Measurements from ENCODE around the gene ENTPD1. TPM values are rescaled to one million over a fixed set of nuclear protein-coding genes. Genes with fewer than 3 reads are reported as not detected.
"Not testable (repeated sequence)": the region's sequence is repeated elsewhere in the genome, so short reads cannot be mapped to it uniquely, and the experiment has no call there.

ENTPD1 gene
- polyA plus RNA-seq, 3 donors = 19.7 to 20.8 (median 20.5) TPM

DNA sequence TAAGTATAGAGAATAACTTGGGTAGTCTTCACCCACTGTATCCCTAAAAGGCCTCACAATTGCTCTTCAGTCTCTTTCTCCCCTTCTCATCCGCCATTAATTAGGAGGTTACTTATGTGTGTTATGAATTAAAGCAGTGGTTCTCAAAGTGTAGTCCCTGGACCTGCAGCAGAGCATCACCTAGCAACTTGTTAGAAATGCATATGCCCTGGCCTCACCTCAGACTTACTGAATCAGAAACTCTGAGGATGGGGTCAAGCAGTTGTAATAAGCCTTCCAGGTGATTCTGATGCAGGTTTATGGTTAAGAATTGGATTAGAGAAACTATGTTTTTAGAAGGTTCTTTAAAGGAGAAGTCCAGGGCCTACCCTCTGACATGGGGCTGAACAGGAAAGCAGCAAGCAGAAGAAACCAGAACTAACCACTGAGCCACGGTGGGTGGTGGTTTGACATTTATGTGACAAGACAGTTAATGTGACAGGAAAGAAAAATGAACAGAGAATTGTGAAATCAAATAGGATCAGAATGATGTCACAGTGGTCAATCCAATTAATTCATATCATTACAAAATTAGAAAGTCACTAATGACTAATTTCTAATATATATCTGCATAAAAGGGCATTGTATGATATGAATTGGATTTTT lies 37.6 kb downstream of the ENTPD1 start:
- no peak for DNase-seq

DNA sequence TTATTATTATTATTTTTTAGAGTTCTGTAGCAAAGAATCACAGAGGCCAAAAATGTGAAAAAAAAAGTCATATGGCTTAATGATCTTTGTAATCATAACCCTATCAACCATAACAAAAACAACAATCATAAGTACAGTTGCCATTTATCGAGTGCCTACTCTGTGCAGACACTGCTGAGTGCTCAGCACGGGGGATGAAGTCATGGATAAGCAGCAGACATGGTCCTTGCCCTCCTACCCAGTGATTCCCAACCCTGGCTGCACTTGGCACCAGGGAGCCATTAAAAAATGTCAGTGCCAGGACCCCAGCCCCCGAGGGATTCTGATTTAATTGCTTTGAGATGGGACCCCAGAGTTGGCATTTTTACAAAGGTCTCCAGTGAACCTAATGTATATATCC lies 38.2 kb downstream of the ENTPD1 start:
- DNase-seq = no peak

DNA sequence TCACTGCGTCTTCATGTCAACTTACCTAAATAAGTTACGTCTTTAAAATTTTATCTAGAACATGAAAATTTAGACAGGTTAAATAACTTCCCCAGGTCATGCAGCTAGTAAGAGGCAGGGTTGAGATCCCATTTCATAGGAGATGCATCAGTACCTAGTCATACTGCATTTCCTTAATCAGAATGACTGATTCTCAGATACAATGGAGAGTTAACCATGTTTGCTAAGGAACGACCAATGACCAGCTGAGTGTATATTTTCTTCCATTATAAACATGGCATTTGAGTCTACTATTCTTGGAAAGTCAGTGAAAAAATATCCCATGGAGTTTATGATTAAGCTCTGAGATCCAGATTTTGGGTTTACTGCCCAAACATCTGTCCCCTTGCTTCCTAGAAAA lies 39.6 kb downstream of the ENTPD1 start:
- DNase-seq = no peak

DNA sequence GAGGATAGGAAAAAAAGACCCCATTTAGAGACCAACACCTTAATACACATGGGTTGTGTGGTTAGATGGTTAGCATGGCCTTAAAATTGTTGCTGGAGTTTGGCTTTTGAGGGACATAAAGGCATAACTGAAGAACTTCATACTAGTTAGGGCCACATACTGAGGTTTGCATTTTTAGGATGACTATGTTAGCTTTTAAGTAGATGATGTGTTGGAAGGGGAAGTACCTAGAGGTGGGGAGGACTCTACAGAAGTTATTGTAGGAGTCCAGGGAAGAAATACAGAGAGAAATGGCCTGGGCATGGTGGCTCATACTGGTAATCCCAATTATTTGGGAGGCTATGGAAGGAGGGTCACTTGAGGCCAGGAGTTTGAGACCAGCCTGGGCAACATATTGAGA lies 40.5 kb downstream of the ENTPD1 start:
- DNase-seq = no peak

DNA sequence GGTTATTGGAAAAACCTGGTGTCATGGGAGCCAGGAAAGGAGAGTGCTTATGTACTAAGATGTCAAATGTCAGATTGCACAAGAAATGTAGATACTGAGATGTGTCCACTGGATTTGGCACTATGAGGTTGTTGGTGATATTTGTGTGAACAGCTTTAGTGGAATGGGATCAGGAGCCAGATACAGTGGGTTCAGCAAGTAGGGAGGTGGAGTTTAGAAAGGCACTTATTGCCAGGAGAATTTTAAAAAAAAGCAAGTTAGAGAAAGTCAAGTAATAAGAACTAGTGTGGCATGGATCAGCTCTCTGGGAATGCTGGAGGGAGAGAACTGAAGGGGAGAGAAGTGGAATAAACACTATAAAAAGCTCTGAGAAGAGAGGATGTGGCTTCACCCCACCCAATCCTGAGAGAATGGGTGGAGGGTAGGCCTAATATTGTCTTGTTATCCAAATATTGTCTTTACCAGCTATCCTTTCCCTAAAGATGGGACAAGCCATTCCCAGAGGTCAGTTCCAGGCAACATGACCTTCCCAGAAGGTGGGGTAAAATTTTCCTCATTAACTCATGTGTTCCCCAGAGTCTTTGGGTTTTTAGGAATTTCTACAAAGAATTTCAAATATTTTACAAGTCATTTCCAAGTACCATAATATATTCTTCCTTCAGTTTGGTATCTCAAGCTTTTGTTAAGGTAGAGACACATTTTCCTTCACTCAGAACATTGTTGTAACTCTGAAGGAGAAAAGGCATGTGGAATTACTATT lies 42.3 kb downstream of the ENTPD1 start:
- DNase-seq = no peak

DNA sequence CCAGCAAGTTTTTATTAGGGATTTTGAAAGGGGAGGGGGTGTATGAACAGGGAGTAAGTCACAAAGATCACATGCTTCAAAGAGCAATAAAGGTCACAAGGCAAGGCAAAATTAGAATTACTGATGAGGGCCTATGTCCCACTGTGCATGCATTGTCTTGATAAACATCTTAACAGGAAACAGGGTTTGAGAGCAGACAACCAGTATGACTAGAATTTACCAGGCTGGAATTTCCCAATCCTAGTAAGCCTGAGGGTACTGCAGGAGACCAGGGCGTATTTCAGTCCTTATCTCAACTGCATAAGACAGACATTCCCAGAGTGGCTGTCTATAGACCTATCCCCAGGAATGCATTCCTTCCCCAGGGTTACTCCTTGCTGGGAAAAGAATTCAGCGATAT lies 44.3 kb downstream of the ENTPD1 start:
- DNase-seq = not testable (repeated sequence)

DNA sequence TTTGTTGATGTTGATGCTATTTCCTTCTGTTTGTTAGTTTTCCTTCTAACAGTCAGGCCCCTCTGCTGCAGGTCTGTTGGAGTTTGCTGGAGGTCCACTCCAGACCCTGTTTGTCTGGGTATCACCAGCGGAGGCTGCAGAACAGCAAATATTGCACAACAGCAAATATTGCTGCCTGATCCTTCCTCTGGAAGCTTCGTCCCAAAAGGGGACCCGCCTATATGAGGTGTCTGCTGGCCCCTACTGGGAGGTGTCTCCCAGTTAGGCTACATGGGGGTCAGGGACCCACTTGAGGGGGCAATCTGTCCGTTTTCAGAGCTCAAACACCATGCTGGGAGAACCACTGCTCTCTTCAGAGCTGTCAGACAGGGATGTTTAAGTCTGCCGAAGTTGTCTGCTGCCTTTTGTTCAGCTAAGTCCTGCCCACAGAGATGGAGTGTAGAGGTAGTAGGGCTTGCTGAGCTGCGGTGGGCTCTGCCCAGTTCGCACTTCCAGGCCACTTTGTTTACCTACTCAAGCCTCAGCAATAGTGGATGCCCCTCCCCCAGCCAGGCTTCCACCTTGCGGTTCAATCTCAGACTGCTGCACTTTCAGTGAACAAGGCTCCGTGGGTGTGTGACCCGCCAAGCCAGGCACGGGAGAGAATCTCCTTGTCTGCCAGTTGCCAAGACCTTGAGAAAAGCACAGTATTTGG lies 50.9 kb downstream of the ENTPD1 start:
- DNase-seq = not testable (repeated sequence)

DNA sequence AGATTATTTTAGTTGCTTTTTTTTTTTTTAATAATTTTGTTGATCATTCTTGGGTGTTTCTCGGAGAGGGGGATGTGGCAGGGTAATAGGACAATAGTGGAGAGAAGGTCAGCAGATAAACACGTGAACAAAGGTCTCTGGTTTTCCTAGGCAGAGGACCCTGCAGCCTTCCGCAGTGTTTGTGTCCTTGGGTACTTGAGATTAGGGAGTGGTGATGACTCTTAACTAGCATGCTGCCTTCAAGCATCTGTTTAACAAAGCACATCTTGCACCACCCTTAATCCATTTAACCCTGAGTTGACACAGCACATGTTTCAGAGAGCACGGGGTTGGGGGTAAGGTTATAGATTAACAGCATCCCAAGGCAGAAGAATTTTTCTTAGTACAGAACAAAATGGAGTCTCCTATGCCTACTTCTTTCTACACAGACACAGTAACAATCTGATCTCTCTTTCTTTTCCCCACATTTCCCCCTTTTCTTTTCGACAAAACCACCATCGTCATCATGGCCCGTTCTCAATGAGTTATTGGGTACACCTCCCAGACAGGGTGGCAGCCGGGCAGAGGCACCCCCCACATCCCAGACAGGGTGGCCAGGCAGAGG lies 52.8 kb downstream of the ENTPD1 start:
- DNase-seq = not testable (repeated sequence)

DNA sequence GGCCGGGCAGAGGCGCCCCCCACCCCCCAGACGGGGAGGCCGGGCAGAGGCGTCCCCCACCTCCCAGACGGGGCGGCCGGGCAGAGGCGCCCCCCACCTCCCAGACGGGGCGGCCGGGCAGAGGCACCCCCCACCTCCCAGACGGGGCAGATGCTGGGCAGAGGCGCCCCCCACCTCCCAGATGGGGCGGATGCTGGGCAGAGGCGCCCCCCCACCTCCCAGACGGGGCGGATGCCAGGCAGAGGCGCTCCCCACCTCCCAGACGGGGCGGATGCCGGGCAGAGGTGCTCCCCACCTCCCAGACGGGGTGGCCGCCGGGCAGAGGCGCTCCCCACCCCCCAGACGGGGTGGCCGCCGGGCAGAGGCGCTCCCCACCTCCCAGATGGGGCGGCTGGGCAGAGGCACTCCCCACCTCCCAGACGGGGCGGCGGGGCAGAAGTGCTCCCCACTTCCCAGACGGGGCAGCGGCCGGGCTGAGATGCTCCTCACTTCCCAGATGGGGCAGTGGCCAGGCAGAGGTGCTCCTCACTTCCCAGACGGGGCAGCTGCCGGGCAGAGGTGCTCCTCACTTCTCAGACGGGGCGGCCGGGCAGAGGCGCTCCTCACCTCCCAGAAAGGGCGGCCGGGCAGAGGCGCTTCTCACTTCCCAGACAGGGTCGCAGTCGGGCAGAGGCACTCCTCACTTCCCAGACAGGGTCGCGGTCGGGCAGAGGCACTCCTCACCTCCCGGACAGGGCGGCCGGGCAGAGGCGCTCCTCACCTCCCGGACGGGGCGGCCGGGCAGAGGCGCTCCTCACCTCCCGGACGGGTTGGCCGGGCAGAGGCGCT lies 53.6 kb downstream of the ENTPD1 start:
- no peak for DNase-seq

DNA sequence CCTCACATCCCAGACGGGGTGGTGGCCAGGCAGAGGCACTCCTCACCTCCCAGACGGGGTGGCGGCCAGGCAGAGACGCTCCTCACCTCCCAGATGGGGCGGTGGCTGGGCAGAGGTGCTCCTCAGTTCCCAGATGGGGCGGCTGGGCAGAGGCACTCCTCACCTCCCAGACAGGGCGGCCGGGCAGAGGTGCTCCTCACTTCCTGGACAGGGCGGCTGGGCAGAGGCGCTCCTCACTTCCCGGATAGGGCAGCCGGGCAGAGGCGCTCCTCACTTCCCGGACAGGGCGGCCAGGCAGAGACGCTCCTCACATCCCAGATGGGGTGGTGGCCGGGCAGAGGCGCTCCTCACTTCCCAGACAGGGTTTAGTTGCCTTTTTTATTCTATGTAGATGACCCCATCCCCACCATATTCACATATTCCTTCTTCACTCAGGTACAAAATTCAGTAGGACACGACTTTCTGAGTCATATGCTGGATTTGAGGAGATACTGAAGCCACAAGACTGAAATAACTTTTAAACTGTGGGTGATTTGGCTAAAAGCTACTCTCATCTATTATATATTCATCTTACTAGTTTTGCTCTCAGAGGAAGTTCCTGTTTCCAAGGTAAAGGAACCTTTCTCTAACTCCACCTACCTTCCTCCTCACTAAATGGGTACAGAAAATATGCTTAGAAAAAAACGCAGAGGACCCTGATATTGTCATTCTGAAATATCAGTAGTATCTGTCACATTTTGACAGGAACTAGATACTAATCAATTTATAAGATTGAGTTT lies 54.4 kb downstream of the ENTPD1 start:
- DNase-seq = no peak

DNA sequence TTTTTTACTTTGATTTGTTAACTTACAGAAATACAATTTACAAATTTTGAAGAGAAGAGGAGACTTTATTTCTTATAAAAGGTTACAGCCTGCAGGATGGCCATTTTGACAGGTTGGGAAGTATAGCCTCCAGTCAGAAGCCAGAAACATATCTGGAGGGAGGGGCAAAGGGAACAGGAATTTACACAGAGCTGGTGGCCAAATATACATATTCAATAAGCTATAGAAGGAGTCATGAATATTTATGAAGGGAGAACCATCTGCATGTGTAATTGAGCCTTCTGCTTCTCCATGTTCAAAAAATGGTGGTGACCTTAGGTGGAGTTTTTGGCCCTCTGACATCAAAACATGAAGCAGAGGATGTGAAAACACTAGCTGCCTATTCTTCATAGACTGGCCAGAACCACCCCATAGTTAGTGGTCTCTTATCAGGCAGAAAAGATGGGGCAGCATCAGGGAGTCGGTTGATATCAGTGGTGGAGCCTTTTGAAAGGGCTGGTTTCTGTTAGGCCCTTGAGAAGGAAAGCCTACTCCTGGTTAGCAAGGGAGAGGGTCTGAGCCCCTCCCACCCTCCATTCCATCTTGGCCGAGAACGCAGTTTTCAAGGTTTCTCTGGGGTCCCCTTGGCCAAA lies 57.2 kb downstream of the ENTPD1 start:
- DNase-seq = no peak

DNA sequence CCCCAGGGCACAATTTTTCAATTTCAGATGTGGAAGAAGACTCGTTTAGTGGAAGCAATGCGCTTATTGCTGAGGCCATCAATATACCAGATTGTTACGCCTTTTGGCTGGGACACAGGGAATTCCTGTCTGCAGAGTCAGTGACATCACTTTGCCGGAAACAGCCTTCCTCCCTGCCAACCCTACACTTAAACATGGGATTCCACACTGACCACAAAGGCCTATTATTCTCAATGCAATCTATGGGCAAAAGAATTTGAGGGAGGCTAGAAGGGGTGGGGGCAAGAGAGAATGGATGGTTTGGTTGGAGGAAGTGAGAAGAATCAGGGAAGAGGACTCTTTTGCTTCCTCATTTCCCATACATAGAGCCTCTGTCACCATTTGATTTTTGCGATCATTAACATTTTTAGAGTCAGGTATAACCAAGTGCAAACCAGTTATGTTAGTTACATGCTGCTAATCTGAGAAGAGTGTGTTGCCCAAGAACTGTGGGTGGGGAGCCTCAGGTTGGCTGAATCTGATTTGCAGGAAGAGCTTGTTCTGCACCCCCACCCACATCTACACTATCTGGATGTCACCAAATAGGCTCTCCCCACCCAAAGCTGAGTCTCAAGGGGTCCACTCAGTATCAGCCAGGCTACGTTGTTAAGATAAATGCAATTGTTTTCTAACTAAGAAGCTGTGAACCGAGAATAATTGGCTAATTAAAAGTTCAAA lies 58.2 kb downstream of the ENTPD1 start:
- peak; percentile 46 for DNase-seq

DNA sequence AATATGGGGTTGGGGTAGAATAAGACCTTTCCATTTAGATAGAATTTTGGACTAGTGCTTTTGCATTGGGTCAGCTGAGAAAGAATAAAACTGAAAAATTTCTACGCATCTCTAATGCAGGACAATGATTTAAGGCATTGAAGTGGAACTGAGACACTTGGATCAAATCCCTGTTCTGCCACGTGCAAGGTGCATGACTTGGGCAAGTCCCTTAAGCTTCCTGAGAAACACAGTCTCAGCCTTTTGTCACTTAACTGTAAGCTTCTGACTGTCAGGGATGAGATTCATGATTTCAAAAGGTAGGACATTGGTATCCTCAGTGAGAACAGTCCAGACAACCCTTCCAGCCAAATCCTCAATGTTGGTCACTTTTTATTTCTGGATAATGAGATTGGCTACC lies 59.2 kb downstream of the ENTPD1 start:
- DNase-seq = no peak

DNA sequence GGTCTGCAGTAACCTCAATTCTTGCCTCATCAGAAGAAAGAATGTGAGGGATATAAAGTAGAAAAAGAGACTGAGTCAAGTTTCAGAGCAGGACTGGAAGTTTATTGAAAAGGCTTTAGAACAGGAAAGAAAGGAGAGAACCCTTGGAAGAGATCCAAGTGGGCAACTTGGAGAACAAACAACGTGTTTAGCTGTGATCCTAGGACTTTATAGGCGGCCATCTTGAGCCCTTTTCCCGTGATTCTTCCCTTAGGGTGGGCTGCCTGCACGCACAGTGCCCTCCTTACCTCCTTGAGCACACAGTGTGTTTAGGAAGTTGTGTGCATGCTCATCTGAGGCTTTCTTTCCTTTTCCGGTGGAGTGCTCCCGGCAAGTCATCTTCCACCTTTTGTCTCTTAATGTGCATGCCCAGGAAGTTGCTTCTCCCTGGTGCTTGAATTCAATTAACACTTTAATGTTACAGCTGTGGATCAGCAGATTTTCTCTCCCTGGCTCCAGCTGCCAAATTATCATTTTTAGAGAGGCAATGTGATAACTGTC lies 59.8 kb downstream of the ENTPD1 start:
- no peak for DNase-seq

DNA sequence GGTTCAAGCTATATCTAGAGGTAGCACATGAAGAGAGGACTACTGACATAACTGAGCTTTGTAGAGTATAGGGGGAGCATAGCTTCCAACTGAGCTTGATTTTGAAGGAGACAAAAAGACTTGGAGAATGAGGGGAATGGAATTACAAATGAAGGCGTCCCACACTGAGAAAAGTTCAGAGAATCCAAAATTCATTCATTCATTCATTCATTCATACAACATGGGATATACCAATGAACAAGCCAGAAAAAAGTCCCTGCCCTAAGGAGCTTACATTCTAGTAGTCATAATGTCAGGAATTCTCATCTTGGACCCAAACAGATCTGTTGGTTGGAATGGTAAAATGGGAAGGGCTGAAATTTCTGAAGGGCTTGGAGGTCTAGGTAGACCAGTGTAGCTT lies 62.0 kb downstream of the ENTPD1 start:
- no peak for DNase-seq

DNA sequence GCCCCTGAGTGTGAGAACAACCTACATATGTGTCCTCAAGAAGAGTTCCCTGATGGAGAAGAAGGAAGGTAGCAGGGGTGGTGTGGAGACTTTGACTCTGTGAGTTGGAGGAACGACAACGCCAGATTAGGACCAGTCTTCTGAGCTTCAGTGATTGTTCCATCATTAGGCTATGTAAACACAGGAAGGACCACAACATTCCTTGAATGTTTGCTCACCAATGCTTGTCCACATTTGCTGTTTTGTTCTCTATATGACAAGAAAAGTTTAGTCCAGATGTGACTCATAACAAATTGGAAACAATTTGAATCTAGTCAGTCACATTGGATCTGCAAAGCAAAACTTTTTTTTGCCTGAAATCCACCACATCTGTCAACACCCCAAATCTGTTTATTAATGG lies 62.7 kb downstream of the ENTPD1 start:
- no peak for DNase-seq

DNA sequence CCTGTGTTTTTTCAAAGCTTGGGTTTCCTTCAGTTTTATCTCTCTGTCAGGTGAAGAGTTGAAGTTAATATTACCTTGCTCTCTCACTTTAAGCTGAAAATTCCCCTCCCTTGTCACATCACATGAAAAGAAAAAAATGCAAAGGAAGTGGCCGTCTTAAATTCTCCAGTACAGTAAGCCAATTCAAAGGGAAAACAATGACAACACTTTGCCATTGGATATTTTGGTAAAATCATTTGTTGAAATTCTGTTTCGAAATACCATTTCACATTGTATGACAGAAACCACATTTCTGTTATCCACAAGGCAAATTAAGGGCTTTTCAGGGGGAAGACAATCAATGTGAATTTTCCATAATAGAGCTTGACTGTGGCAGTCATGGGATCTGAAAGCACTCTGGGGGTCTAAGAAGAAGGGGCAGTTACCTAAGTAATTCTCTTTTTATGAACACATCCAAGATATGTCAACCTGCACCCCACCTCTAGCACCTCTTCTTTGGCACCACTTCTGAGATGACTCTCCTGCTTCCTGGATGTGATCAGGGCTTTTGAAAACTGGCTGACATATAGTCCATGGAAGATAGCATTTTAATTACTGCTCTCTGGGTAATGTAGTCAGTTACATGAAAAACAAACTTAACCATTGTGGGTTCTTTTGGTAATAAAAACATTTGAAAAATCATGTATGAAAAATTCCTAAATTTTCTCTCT lies 63.8 kb downstream of the ENTPD1 start:
- no peak for DNase-seq

DNA sequence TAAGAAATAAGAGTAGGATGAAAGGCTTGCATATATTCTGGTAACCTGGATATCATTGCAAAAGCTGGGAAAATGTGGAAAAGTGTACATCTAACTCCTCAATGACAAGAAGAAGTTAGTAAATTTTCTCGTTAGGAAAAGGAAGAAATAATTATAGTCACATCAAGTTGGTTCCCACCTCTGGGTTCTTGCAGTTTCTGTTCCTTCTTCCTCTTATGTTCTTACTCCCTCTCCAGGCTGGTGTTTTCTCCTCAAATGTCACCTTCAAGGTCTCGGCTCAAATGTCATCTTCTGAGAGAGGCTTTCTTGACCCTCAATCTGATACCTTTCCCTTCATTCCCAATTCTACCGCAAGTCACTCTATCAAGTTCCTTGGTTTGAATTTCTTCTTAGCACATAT lies 64.4 kb downstream of the ENTPD1 start:
- DNase-seq = no peak

DNA sequence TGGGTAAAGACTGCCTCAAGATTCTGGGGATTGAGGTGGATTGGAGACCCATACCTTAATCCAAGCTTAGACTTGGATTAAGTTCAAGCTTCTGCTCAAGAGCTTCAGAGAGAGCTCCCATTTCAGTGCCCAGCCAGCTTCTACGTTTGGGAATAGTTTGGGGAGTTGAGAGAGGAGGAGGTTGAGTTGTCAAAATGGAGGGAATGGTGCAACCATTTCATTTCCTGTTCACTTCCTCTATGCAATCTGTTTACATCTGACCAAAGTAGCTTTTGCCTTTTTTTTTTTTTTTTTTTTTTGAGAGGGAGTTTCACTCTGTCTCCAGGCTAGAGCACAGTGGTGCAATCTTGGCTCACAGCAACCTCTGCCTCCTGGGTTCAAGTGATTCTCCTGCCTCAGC lies 65.8 kb downstream of the ENTPD1 start:
- DNase-seq = no peak

All from renal pelvis (tissue), 4 donors.